Progenitor cell of endocrine pancreas (in vitro differentiated cells): ENCODE measurements around the gene FAM32A. TPM values are rescaled to one million over a fixed set of nuclear protein-coding genes. Genes with fewer than 3 reads are reported as not detected.

ENCODE experiments used
- DNase-seq: peaks from one replicate; pipeline ENCODE4 v3.0.0; 2021; ENCODE audit warnings: low spot score; ENCODE audit not compliant: unreplicated experiment
- H3K27ac Mint-ChIP-seq: 2 replicates; pipeline ENCODE4 v1.8.0; 2021; ENCODE audit warnings: mild to moderate bottlenecking, moderate library complexity, mixed read lengths
- H3K27me3 Mint-ChIP-seq: 2 replicates; pipeline ENCODE4 v1.8.0; 2021; ENCODE audit warnings: mixed read lengths
- H3K36me3 Mint-ChIP-seq: 2 replicates; pipeline ENCODE4 v1.8.0; 2022; ENCODE audit warnings: mixed read lengths; ENCODE audit not compliant: insufficient read depth
- H3K4me1 Mint-ChIP-seq: 2 replicates; pipeline ENCODE4 v1.8.0; 2021; ENCODE audit warnings: low read depth, mixed read lengths
- H3K4me3 Mint-ChIP-seq: 2 replicates; pipeline ENCODE4 v1.8.0; 2021; ENCODE audit warnings: low read depth, mild to moderate bottlenecking, moderate library complexity, mixed read lengths
- H3K9me3 Mint-ChIP-seq: 2 replicates; pipeline ENCODE4 v1.8.0; 2021; ENCODE audit warnings: low read depth, mixed read lengths
- CTCF ChIP-seq: fragments of 200-600 bp; sonication (generic); IDR thresholded peaks from one replicate; pipeline ENCODE4 v1.5.0; 2021; ENCODE audit warnings: antibody characterized with exemption, mild to moderate bottlenecking; ENCODE audit not compliant: unreplicated experiment
- total RNA-seq: library from RNA; stranded (reverse); gene quantifications from 2 replicates; pipeline ENCODE4 v1.2.1, GENCODE V29; 2021

FAM32A gene
- total RNA-seq, 1 donor from 2014 or later = 91.6 TPM

GRCh38 chr19:16198370-16198651 is 13.1 kb downstream of the FAM32A start:
- Mint-ChIP-seq H3K4me1 (peaks cover 21% of the 10 kb centered on the region), H3K36me3 (peaks cover 3% of the 10 kb centered on the region), H3K27ac (peak overlapping the region; percentile 62), H3K27me3 (no peaks in the 10 kb centered on the region), H3K4me3 (peak overlapping the region; percentile 75), H3K9me3 (no peaks in the 10 kb centered on the region)
- TF ChIP-seq CTCF = no peak
- no peak for DNase-seq

GRCh38 chr19:16199275-16199932 is 14.2 kb downstream of the FAM32A start:
- H3K4me1 Mint-ChIP-seq = peaks cover 21% of the 10 kb centered on the region
- peaks cover 2% of the 10 kb centered on the region for H3K36me3 Mint-ChIP-seq
- H3K27me3 Mint-ChIP-seq = no peaks in the 10 kb centered on the region
- H3K27ac Mint-ChIP-seq = peak overlapping the region; percentile 69
- H3K4me3 Mint-ChIP-seq = peak overlapping the region; percentile 75
- no peak for DNase-seq
- H3K9me3 Mint-ChIP-seq = no peaks in the 10 kb centered on the region
- no peak for TF ChIP-seq CTCF

GRCh38 chr19:16200038-16201010 is 15.1 kb downstream of the FAM32A start:
- H3K27ac Mint-ChIP-seq = peak overlapping the region; percentile 62
- no peak for TF ChIP-seq CTCF
- H3K9me3 Mint-ChIP-seq = no peaks in the 10 kb centered on the region
- H3K36me3 Mint-ChIP-seq = peaks cover 2% of the 10 kb centered on the region
- no peaks in the 10 kb centered on the region for H3K27me3 Mint-ChIP-seq
- peaks cover 21% of the 10 kb centered on the region for H3K4me1 Mint-ChIP-seq
- no peak for DNase-seq
- H3K4me3 Mint-ChIP-seq = peak overlapping the region; percentile 35

GRCh38 chr19:16201011-16201391 is 15.8 kb downstream of the FAM32A start:
- DNase-seq = no peak
- H3K4me1 Mint-ChIP-seq = peaks cover 19% of the 10 kb centered on the region

More at GRCh38 chr19:16201011-16201391, 15.8 kb downstream of the FAM32A start:
- H3K9me3 Mint-ChIP-seq = no peaks in the 10 kb centered on the region
- H3K27ac Mint-ChIP-seq = no peak overlapping the region
- no peak for TF ChIP-seq CTCF
- peaks cover 2% of the 10 kb centered on the region for H3K36me3 Mint-ChIP-seq
- no peaks in the 10 kb centered on the region for H3K27me3 Mint-ChIP-seq
- H3K4me3 Mint-ChIP-seq = peak overlapping the region; percentile 19
